ENCODE data around the gene SHB.

DNA sequence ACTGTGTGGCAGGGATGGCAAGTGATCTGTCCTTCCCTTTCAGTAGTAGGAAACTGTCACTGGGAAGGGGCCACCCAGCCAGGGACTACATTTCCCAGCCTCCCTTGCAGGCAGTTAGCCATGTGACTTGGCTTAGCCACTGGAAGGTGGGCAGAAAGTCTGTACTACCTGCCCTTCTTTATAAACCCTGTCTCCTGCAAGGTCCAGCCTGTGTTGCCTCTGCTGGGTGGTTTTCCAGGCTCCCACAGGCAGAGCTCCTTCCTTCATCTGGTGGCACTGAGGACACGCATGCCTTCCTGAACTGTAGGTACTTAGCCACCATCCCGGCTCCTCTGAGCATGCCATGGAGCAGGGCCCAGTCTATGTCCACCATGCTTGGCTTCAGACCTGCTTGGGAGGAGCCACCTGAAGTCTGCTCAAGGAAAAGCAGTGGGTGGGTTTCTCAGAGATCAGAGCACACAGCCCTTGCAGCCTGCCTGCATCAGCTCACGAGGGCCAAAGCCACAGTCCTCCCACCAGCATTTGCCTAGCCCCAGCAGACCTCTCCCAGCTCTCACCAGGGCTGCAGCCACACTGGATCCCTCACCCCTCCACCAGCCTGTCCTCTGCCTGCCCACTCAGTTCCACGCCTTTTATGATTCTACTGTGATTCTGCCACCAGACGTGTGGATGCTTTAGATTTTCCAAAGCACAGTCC is 148.4 kb downstream of the SHB start:
- TF ChIP-seq CTCF (IDR thresholded peaks at IDR 0.05; ENCODE audit: extremely low read depth in 1 of 2, insufficient read depth in 1 of 2, low read depth in 1 of 2, low read length in 2 of 2), result no peak
- no peak for TF ChIP-seq POLR2A (IDR thresholded peaks at IDR 0.05; ENCODE audit: low read depth, low read length)
- no peak for TF ChIP-seq EZH2 (IDR thresholded peaks at IDR 0.05; ENCODE audit: borderline replicate concordance, low read depth, low read length, severe bottlenecking)
- TF ChIP-seq POLR2AphosphoS5 (IDR thresholded peaks at IDR 0.05; ENCODE audit: insufficient read depth, low read depth, low read length), result no peak
- no peak for TF ChIP-seq JUN (IDR thresholded peaks at IDR 0.05; ENCODE audit: borderline replicate concordance, insufficient read depth, insufficient read length, low read depth)

All from endothelial cell of umbilical vein (primary cell).